GM18873 (cell line): Measurements from ENCODE around the gene PRAMEF5.
"Not testable (repeated sequence)": the region's sequence is repeated elsewhere in the genome, so short reads cannot be mapped to it uniquely, and the experiment has no call there.

Experiments used
- ATAC-seq: cut with Tn5 transposase; IDR thresholded peaks from one replicate; pipeline ENCODE4 v1.9.1; 2021; ENCODE audit warnings: mild to moderate bottlenecking, moderate library complexity, moderate number of reproducible peaks; ENCODE audit not compliant: unreplicated experiment, low FRiP score

PRAMEF5 gene

GRCh38 chr1:13253898-13254297, at the start of gene PRAMEF5:
Gene PRAMEF5, plus strand, starts transcription at chr1:13254198. Its CDS starts 5,071 bp downstream, at chr1:13259269.
- ATAC-seq, result not testable (repeated sequence)

- not testable (repeated sequence) for ATAC-seq
Observed at GRCh38 chr1:13208712-13209111, 45.3 kb upstream of the PRAMEF5 start.

- ATAC-seq, result not testable (repeated sequence)
Observed at GRCh38 chr1:13216619-13217018, 37.4 kb upstream of the PRAMEF5 start.

GRCh38 chr1:13219203-13219602, 34.8 kb upstream of the PRAMEF5 start:
- not testable (repeated sequence) for ATAC-seq

- not testable (repeated sequence) for ATAC-seq
Observed at GRCh38 chr1:13222788-13223187, 31.2 kb upstream of the PRAMEF5 start.

- no peak for ATAC-seq
Observed at GRCh38 chr1:13224480-13225060, 29.4 kb upstream of the PRAMEF5 start.

- not testable (repeated sequence) for ATAC-seq
Observed at GRCh38 chr1:13225675-13226204, 28.3 kb upstream of the PRAMEF5 start, which contains the start of gene PRAMEF18. Gene PRAMEF18, minus strand, starts transcription at chr1:13226154. Its CDS starts 48 bp downstream, at chr1:13226106.

- ATAC-seq, result not testable (repeated sequence)
Observed at GRCh38 chr1:13227271-13228055, 26.5 kb upstream of the PRAMEF5 start.

- no peak for ATAC-seq
Observed at GRCh38 chr1:13228343-13228781, 25.6 kb upstream of the PRAMEF5 start.

GRCh38 chr1:13230096-13230495, 23.9 kb upstream of the PRAMEF5 start:
- ATAC-seq, result not testable (repeated sequence)

GRCh38 chr1:13230601-13231000, 23.4 kb upstream of the PRAMEF5 start:
- not testable (repeated sequence) for ATAC-seq

- not testable (repeated sequence) for ATAC-seq
Observed at GRCh38 chr1:13231061-13231750, 22.8 kb upstream of the PRAMEF5 start.

- not testable (repeated sequence) for ATAC-seq
Observed at GRCh38 chr1:13232056-13232455, 21.9 kb upstream of the PRAMEF5 start.

GRCh38 chr1:13234057-13234456, 19.9 kb upstream of the PRAMEF5 start:
- ATAC-seq, result not testable (repeated sequence)

GRCh38 chr1:13237572-13237971, 16.4 kb upstream of the PRAMEF5 start:
- ATAC-seq, result not testable (repeated sequence)

GRCh38 chr1:13239633-13240032, 14.4 kb upstream of the PRAMEF5 start:
- not testable (repeated sequence) for ATAC-seq

GRCh38 chr1:13243536-13244263, 10.3 kb upstream of the PRAMEF5 start:
- not testable (repeated sequence) for ATAC-seq

GRCh38 chr1:13245841-13246553, 8.0 kb upstream of the PRAMEF5 start:
- ATAC-seq, result not testable (repeated sequence)

- ATAC-seq, result not testable (repeated sequence)
Observed at GRCh38 chr1:13246554-13246871, 7.5 kb upstream of the PRAMEF5 start.
